Fibroblast of lung (primary cell): ENCODE results near the gene NEGR1.

Source experiments
- EZH2 ChIP-seq: IDR thresholded peaks from 2 replicates; pipeline ENCODE4 v1.5.1; 2012; ENCODE audit warnings: low read length, control low read depth, mild to moderate bottlenecking; ENCODE audit errors: missing control alignments
- TF ChIP-seq, protein P1 (sequence below), 2 donors: IDR thresholded peaks in 1 of 2; conservative IDR thresholded peaks in 1 of 2; 1 replicate in 1 of 2; 2 replicates in 1 of 2; pipeline ENCODE4 v1.5.1; 2011 to 2012; ENCODE audit warnings: low read length in 2 of 2, control low read depth in 1 of 2, inconsistent platforms in 1 of 2, low read depth in 1 of 2, mild to moderate bottlenecking in 1 of 2

DNA sequence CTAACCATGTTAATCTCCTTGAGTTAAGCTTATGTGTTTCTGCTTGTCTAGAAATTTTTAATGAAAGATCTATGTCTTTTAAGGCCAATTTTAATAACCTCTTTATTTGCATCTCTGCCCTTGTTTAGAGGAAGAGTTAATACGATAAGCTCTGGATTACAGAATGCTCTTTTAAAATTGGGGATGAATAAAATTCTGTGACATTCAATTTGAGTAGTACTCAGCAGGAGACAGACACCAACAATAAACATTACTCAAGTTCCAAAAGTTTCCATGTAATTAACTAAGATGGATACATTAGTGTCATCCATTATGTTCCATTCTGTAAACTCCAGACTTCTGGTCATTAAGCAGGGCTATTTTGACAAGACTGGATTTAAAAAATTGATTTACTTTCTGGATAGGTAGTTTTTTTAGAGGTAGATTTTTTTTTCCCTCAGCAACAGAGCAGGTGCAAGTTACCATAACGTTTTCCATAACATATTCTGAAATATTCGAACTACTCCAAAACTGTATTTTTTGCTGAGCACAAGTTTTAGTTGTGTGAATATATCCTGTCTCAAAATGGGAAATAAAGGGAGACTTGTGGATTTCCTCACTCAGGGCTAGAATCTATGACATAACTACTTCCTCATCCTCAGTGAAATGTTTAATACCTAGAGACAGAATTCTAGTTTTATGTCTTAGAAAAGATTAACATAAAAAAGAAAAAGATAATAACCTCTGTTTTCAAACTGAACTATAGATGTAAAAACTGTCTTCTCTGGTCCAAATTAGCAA, 221.7 kb downstream of the NEGR1 start:
- TF ChIP-seq, protein P1, sequence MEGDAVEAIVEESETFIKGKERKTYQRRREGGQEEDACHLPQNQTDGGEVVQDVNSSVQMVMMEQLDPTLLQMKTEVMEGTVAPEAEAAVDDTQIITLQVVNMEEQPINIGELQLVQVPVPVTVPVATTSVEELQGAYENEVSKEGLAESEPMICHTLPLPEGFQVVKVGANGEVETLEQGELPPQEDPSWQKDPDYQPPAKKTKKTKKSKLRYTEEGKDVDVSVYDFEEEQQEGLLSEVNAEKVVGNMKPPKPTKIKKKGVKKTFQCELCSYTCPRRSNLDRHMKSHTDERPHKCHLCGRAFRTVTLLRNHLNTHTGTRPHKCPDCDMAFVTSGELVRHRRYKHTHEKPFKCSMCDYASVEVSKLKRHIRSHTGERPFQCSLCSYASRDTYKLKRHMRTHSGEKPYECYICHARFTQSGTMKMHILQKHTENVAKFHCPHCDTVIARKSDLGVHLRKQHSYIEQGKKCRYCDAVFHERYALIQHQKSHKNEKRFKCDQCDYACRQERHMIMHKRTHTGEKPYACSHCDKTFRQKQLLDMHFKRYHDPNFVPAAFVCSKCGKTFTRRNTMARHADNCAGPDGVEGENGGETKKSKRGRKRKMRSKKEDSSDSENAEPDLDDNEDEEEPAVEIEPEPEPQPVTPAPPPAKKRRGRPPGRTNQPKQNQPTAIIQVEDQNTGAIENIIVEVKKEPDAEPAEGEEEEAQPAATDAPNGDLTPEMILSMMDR (conservative IDR thresholded peaks at IDR 0.05 in 1 of 2, IDR thresholded peaks at IDR 0.05 in 1 of 2; ENCODE audit: low read depth in 1 of 2, low read length in 2 of 2): no peak
- TF ChIP-seq EZH2: no peak
